Stimulated activated CD4-positive, alpha-beta T cell treated with anti-CD3 and anti-CD28 coated beads, Interleukin-1b, Interleukin-23, amount 100 ng/mL, for 1 hour (primary cell): ENCODE results near the gene GYG2.
"Not testable (repeated sequence)": the region's sequence is repeated elsewhere in the genome, so short reads cannot be mapped to it uniquely, and the experiment has no call there.

Experiments used
- DNase-seq, 2 donors: peaks; one replicate each; pipeline ENCODE4 v3.0.0-alpha.2; 2020; ENCODE audit warnings: low read depth in 2 of 2

The GYG2 gene

GRCh38 chrX:2828344-2828958 is at the start of gene GYG2:
TSS of gene GYG2 (plus strand) at chrX:2828930. CDS start at chrX:2830189, 1,259 bp downstream.
- DNase-seq, result no peak

- DNase-seq, result not testable (repeated sequence)
Observed at GRCh38 chrX:2780472-2781225, 48.1 kb upstream of the GYG2 start.

GRCh38 chrX:2781226-2781571 is 47.5 kb upstream of the GYG2 start:
- DNase-seq, result no peak

- no peak for DNase-seq
Observed at GRCh38 chrX:2781698-2782097, 47.0 kb upstream of the GYG2 start.

- DNase-seq, result no peak
Observed at GRCh38 chrX:2782171-2782570, 46.6 kb upstream of the GYG2 start.

GRCh38 chrX:2782778-2783177 is 46.0 kb upstream of the GYG2 start:
- no peak for DNase-seq

- DNase-seq, result no peak
Observed at GRCh38 chrX:2784026-2784425, 44.7 kb upstream of the GYG2 start.

GRCh38 chrX:2785538-2785937 is 43.2 kb upstream of the GYG2 start:
- no peak for DNase-seq

- DNase-seq, result no peak
Observed at GRCh38 chrX:2788980-2789379, 39.8 kb upstream of the GYG2 start.

- DNase-seq, result no peak
Observed at GRCh38 chrX:2789569-2789968, 39.2 kb upstream of the GYG2 start.

- no peak for DNase-seq
Observed at GRCh38 chrX:2793752-2794151, 35.0 kb upstream of the GYG2 start.

- DNase-seq, result no peak
Observed at GRCh38 chrX:2794336-2794735, 34.4 kb upstream of the GYG2 start.

GRCh38 chrX:2796808-2797207 is 31.9 kb upstream of the GYG2 start:
- DNase-seq, result not testable (repeated sequence)

- DNase-seq, result no peak
Observed at GRCh38 chrX:2799369-2799768, 29.4 kb upstream of the GYG2 start.

GRCh38 chrX:2799980-2800379 is 28.8 kb upstream of the GYG2 start:
- not testable (repeated sequence) for DNase-seq

- no peak for DNase-seq
Observed at GRCh38 chrX:2801223-2801622, 27.5 kb upstream of the GYG2 start.

- DNase-seq, result not testable (repeated sequence)
Observed at GRCh38 chrX:2802376-2803090, 26.2 kb upstream of the GYG2 start.

GRCh38 chrX:2803486-2803885 is 25.2 kb upstream of the GYG2 start:
- not testable (repeated sequence) for DNase-seq

- DNase-seq, result not testable (repeated sequence)
Observed at GRCh38 chrX:2804106-2804843, 24.5 kb upstream of the GYG2 start.

- not testable (repeated sequence) for DNase-seq
Observed at GRCh38 chrX:2804858-2805257, 23.9 kb upstream of the GYG2 start.

- no peak for DNase-seq
Observed at GRCh38 chrX:2811271-2811670, 17.5 kb upstream of the GYG2 start.
